Aorta (tissue), 5 donors: ENCODE results near the gene DMBX1. TPM values are rescaled to one million over a fixed set of nuclear protein-coding genes. Genes with fewer than 3 reads are reported as not detected.

Source experiments
- ATAC-seq: fragments of 200-7000 bp; cut with Tn5 transposase; one replicate; pipeline ENCODE4 v1.9.1; 2022; ENCODE audit warnings: moderate library complexity; ENCODE audit not compliant: low FRiP score
- DNase-seq, 2 donors: peaks; one replicate each; pipeline ENCODE4 v3.0.0-alpha.2; 2020
- H3K27ac ChIP-seq, 2 donors: one replicate each; pipeline ENCODE4 v1.5.1; 2013; ENCODE audit warnings: low read length in 2 of 2, mild to moderate bottlenecking in 2 of 2, moderate library complexity in 2 of 2, control low read depth in 1 of 2, inconsistent platforms in 1 of 2, low read depth in 1 of 2
- H3K27me3 ChIP-seq, 2 donors: one replicate each; pipeline ENCODE4 v1.6.1; 2013; ENCODE audit warnings: control low read depth in 1 of 2, low read length in 1 of 2, mild to moderate bottlenecking in 1 of 2, moderate library complexity in 1 of 2; ENCODE audit not compliant: insufficient read depth in 2 of 2, control insufficient read depth in 1 of 2
- H3K36me3 ChIP-seq, 2 donors: one replicate each; pipeline ENCODE4 v1.6.1; 2013; ENCODE audit warnings: control low read depth in 1 of 2, low read length in 1 of 2, mild to moderate bottlenecking in 1 of 2; ENCODE audit not compliant: insufficient read depth in 2 of 2, control insufficient read depth in 1 of 2
- H3K4me1 ChIP-seq, 2 donors: one replicate each; pipeline ENCODE4 v1.6.1; 2013; ENCODE audit warnings: low read length in 2 of 2, control low read depth in 1 of 2, mild to moderate bottlenecking in 1 of 2, moderate library complexity in 1 of 2; ENCODE audit not compliant: insufficient read depth in 2 of 2, control insufficient read depth in 1 of 2
- H3K4me3 ChIP-seq, 2 donors: one replicate each; pipeline ENCODE4 v1.5.1; 2013; ENCODE audit warnings: low read length in 2 of 2, control low read depth in 1 of 2, mild to moderate bottlenecking in 1 of 2
- H3K9me3 ChIP-seq: one replicate; pipeline ENCODE4 v1.6.1; 2013; ENCODE audit warnings: mild to moderate bottlenecking, low read length; ENCODE audit not compliant: control insufficient read depth
- WGBS, 2 donors: extraction: QIAGEN DNeasy Blood & Tissue Kit; methylation state at CpG; one replicate each; pipeline ENCODE4 v1.1.7; 2013; 5-methylcytosine and 5-hydroxymethylcytosine counted together
- intact Hi-C, 2 donors: fragments of 100-400 bp; cut with DNase I; formaldehyde crosslinking; loops; one replicate each; pipeline versions ENCODE4 v1.14.2 to v1.15.0; 2022
- polyA plus RNA-seq, 2 donors: library from polyadenylated mRNA; stranded (reverse); fragments of 200-250 nt; gene quantifications; one replicate each; pipeline ENCODE4 v1.2.3, GENCODE V29; 2013
- total RNA-seq, 2 donors: library from RNA; stranded (reverse); fragmentation: NEBNext Ultra II Directional; extraction: Animal tissue kit (Norgen Biotek cat#: 25700); gene quantifications; one replicate each; pipeline ENCODE4 v1.2.1, GENCODE V29; 2021
- donor health status: healthy with polysubstance abuse.
- donor health status: Bipolar disorder and iron deficiency.
- donor health status: DM: no; HTN: no; CAD: no.
- donor health status: DM: no; HTN: no; CAD: no.
- donor health status: DM: yes; HTN: yes; CAD: no.

The DMBX1 gene
- total and polyA plus RNA-seq, 4 donors: 0.38 TPM; not detected in 3

GRCh38 chr1:46528297-46528955 is 38.8 kb downstream of the DMBX1 start:
- Histone ChIP-seq H3K4me1 (no peaks in the 10 kb centered on the region), H3K9me3 (no peaks in the 10 kb centered on the region), H3K27me3 (no peaks in the 10 kb centered on the region), H3K27ac (no peak overlapping the region), H3K4me3 (no peak overlapping the region), H3K36me3 (no peaks in the 10 kb centered on the region)
- WGBS, 2 donors: 36 to 37% methylated on average over 11 of the region's 11 CpGs
- ATAC-seq: no peak
- no peak for DNase-seq
- intact Hi-C loops: loop anchor here (1.0 to 2.0 kb wide), 4 partner anchors 52 to 124 kb away; no protein-coding TSS in a partner anchor

- intact Hi-C loops: loop anchor here in 1 of 2 donors (2.0 kb wide), 3 partner anchors 52 to 124 kb away; no protein-coding TSS in a partner anchor
- WGBS, 2 donors: 60 to 62% methylated on average over 4 of the region's 4 CpGs
- Histone ChIP-seq H3K27me3 (no peaks in the 10 kb centered on the region), H3K36me3 (no peaks in the 10 kb centered on the region), H3K4me3 (no peak overlapping the region), H3K27ac (no peak overlapping the region), H3K4me1 (no peaks in the 10 kb centered on the region), H3K9me3 (no peaks in the 10 kb centered on the region)
- no peak for ATAC-seq
- DNase-seq: no peak
Observed at GRCh38 chr1:46529031-46529630, 39.5 kb downstream of the DMBX1 start.

- H3K27me3 ChIP-seq: no peaks in the 10 kb centered on the region
- intact Hi-C loops: loop anchor here (1.0 to 5.0 kb wide), 2 partner anchors 84 to 192 kb away; no protein-coding TSS in a partner anchor
- 73 to 84% methylated on average over 3 of the region's 3 CpGs for WGBS, 2 donors
Observed at GRCh38 chr1:46530311-46530710, 40.7 kb downstream of the DMBX1 start.

GRCh38 chr1:46530791-46531409 is 41.3 kb downstream of the DMBX1 start:
- WGBS, 2 donors: 80 to 81% methylated on average over 6 of the region's 6 CpGs
- Histone ChIP-seq H3K27me3 (no peaks in the 10 kb centered on the region), H3K4me1 (no peaks in the 10 kb centered on the region), H3K9me3 (no peaks in the 10 kb centered on the region), H3K36me3 (no peaks in the 10 kb centered on the region), H3K4me3 (no peak overlapping the region), H3K27ac (no peak overlapping the region)
- DNase-seq (no peak), ATAC-seq (no peak)
- intact Hi-C loops: loop anchor here (1.0 to 5.0 kb wide), 2 partner anchors 85 to 191 kb away; no protein-coding TSS in a partner anchor

More at GRCh38 chr1:46530311-46530710, 40.7 kb downstream of the DMBX1 start:
- Histone ChIP-seq H3K36me3 (no peaks in the 10 kb centered on the region), H3K4me1 (no peaks in the 10 kb centered on the region), H3K4me3 (no peak overlapping the region), H3K9me3 (no peaks in the 10 kb centered on the region), H3K27ac (no peak overlapping the region)
- ATAC-seq (no peak), DNase-seq (no peak)

- Histone ChIP-seq H3K27me3 (no peaks in the 10 kb centered on the region), H3K4me3 (no peak overlapping the region), H3K36me3 (no peaks in the 10 kb centered on the region), H3K4me1 (no peaks in the 10 kb centered on the region), H3K27ac (no peak overlapping the region), H3K9me3 (no peaks in the 10 kb centered on the region)
- intact Hi-C loops: loop anchor here (2.0 to 5.0 kb wide), 2 partner anchors 190 to 193 kb away; no protein-coding TSS in a partner anchor
- 63 to 81% methylated on average over 3 of the region's 3 CpGs for WGBS, 2 donors
- DNase-seq (no peak), ATAC-seq (no peak)
Observed at GRCh38 chr1:46532095-46532494, 42.5 kb downstream of the DMBX1 start.

GRCh38 chr1:46532498-46533178 is 43.0 kb downstream of the DMBX1 start:
- peak; percentile 78 to 93 for DNase-seq
- WGBS, 2 donors: 4 to 5% methylated on average over 18 to 31 of the region's 31 CpGs
- intact Hi-C loops: loop anchor here (2.0 to 5.0 kb wide), 2 partner anchors 190 to 192 kb away; no protein-coding TSS in a partner anchor
- H3K27me3 ChIP-seq: no peaks in the 10 kb centered on the region
- ATAC-seq: peak; percentile 87
- no peaks in the 10 kb centered on the region for H3K4me1 ChIP-seq
- no peaks in the 10 kb centered on the region for H3K36me3 ChIP-seq
- peak overlapping the region; percentile 31 to 53 for H3K4me3 ChIP-seq
- no peak overlapping the region for H3K27ac ChIP-seq
- no peaks in the 10 kb centered on the region for H3K9me3 ChIP-seq

GRCh38 chr1:46533179-46533864 is 43.7 kb downstream of the DMBX1 start:
- no peaks in the 10 kb centered on the region for H3K9me3 ChIP-seq
- peak; percentile 41 for ATAC-seq
- H3K27me3 ChIP-seq: no peaks in the 10 kb centered on the region
- peak; percentile 66 to 85 for DNase-seq
- no peaks in the 10 kb centered on the region for H3K36me3 ChIP-seq
- WGBS, 2 donors: 4 to 6% methylated on average over 43 to 71 of the region's 71 CpGs
- H3K4me1 ChIP-seq: no peaks in the 10 kb centered on the region
- intact Hi-C loops: loop anchor here (2.0 to 5.0 kb wide), 2 partner anchors 189 to 191 kb away; no protein-coding TSS in a partner anchor
- peak overlapping the region; percentile 31 to 53 for H3K4me3 ChIP-seq
- H3K27ac ChIP-seq: peak overlapping the region in 1 of 2 donors; percentile 70

GRCh38 chr1:46535063-46535462 is 45.4 kb downstream of the DMBX1 start:
- Histone ChIP-seq H3K27me3 (no peaks in the 10 kb centered on the region), H3K4me1 (no peaks in the 10 kb centered on the region), H3K9me3 (no peaks in the 10 kb centered on the region), H3K4me3 (no peak overlapping the region), H3K27ac (no peak overlapping the region), H3K36me3 (no peaks in the 10 kb centered on the region)
- intact Hi-C loops: no loop called here
- 65 to 77% methylated on average over 2 of the region's 2 CpGs for WGBS, 2 donors
- no peak for DNase-seq
- no peak for ATAC-seq
